Keratinocyte (primary cell): ENCODE results near the gene DCDC1. TPM values are rescaled to one million over a fixed set of nuclear protein-coding genes. Genes with fewer than 3 reads are reported as not detected.

ENCODE experiments used
- DNase-seq: peaks from one replicate; pipeline ENCODE4 v3.0.0-alpha.2; 2011; ENCODE audit warnings: low read depth, missing footprints, low spot score
- FAIRE-seq: peaks from 2 replicates; lab custom pipeline; 2011; peaks lifted over from hg19 to GRCh38; lab: Jason Lieb, UNC
- H2AFZ ChIP-seq: 2 replicates; pipeline ENCODE4 v1.6.0; 2012; ENCODE audit warnings: low read length, control low read depth, inconsistent platforms; ENCODE audit not compliant: control insufficient read depth
- H3K27ac ChIP-seq: 2 replicates; pipeline ENCODE4 v1.5.1; 2011; ENCODE audit warnings: low read length; ENCODE audit not compliant: control insufficient read depth, insufficient read depth
- H3K27me3 ChIP-seq: 3 replicates; pipeline ENCODE4 v1.6.0; 2011; ENCODE audit warnings: low read length; ENCODE audit not compliant: control insufficient read depth, insufficient read depth; ENCODE audit errors: extremely low read depth
- H3K36me3 ChIP-seq, 2 experiments: 2 replicates in 1 of 2; 3 replicates in 1 of 2; pipeline ENCODE4 v1.5.1; 2011; ENCODE audit warnings: low read length in 2 of 2, mild to moderate bottlenecking in 1 of 2; ENCODE audit not compliant: control insufficient read depth in 2 of 2, insufficient read depth in 2 of 2; ENCODE audit errors: extremely low read depth in 1 of 2
- H3K4me1 ChIP-seq: 3 replicates; pipeline ENCODE4 v1.5.1; 2011; ENCODE audit warnings: low read length; ENCODE audit not compliant: control insufficient read depth, insufficient read depth; ENCODE audit errors: extremely low read depth
- H3K4me2 ChIP-seq: 3 replicates; pipeline ENCODE4 v1.6.0; 2011; ENCODE audit warnings: low read depth, low read length; ENCODE audit not compliant: control insufficient read depth, insufficient read depth; ENCODE audit errors: extremely low read depth
- H3K4me3 ChIP-seq, 3 experiments: fragments of 200-600 bp in 1 of 3; sonication (generic) in 1 of 3; 2 replicates in 2 of 3; 3 replicates in 1 of 3; pipeline ENCODE4 v1.5.1; 2011 to 2016; ENCODE audit warnings: low read length in 3 of 3, mild to moderate bottlenecking in 3 of 3, control low read depth in 2 of 3, inconsistent platforms in 1 of 3, low read depth in 1 of 3, mixed read lengths in 1 of 3, mixed run types in 1 of 3, moderate library complexity in 1 of 3; ENCODE audit not compliant: control insufficient read depth in 2 of 3, insufficient read depth in 2 of 3; ENCODE audit errors: extremely low read depth in 1 of 3
- H3K79me2 ChIP-seq: 2 replicates; pipeline ENCODE4 v1.6.0; 2012; ENCODE audit warnings: low read length; ENCODE audit not compliant: control insufficient read depth, insufficient read depth
- H3K9ac ChIP-seq: 3 replicates; pipeline ENCODE4 v1.6.0; 2011; ENCODE audit warnings: low read length; ENCODE audit not compliant: control insufficient read depth, insufficient read depth; ENCODE audit errors: extremely low read depth
- H3K9me1 ChIP-seq: 3 replicates; pipeline ENCODE4 v1.6.0; 2011; ENCODE audit warnings: low read length; ENCODE audit not compliant: control insufficient read depth, insufficient read depth; ENCODE audit errors: extremely low read depth
- H3K9me3 ChIP-seq: 2 replicates; pipeline ENCODE4 v1.5.1; 2012; ENCODE audit warnings: low read depth, low read length; ENCODE audit not compliant: control insufficient read depth
- H4K20me1 ChIP-seq: 3 replicates; pipeline ENCODE4 v1.6.0; 2011; ENCODE audit warnings: low read length; ENCODE audit not compliant: control insufficient read depth, insufficient read depth; ENCODE audit errors: extremely low read depth
- EZH2 ChIP-seq: IDR thresholded peaks from one replicate; pipeline ENCODE4 v1.6.1; 2012; ENCODE audit warnings: inconsistent platforms, mild to moderate bottlenecking, low read length, moderate library complexity
- dilution Hi-C: fragments of 300-500 bp; cut with MboI; formaldehyde crosslinking; loops from one replicate; pipeline ENCODE4 v1.7.0; 2020; ENCODE audit warnings: low sequenced_read_pairs; ENCODE audit not compliant: extremely low pct_ligation_motif_present
- polyA plus RNA-seq, 5 experiments: library from polyadenylated mRNA; depleted of rRNA in 3 of 5; stranded (reverse) in 3 of 5; stranded (forward) in 1 of 5; unstranded in 1 of 5; fragments of >200 nt; gene quantifications; 1 replicate in 1 of 5; 2 replicates in 3 of 5; 3 replicates in 1 of 5; pipeline versions ENCODE4 v1.2.1 to v1.2.3, GENCODE V29; 2011 to 2012; ENCODE audit warnings: missing spikeins in 2 of 5, low read depth in 1 of 5, low replicate concordance in 1 of 5
- TF ChIP-seq, protein P1 (sequence below), 3 experiments: IDR thresholded peaks in 1 of 3; conservative IDR thresholded peaks in 1 of 3; optimal IDR thresholded peaks in 1 of 3; 2 replicates in 2 of 3; 3 replicates in 1 of 3; pipeline versions ENCODE3 to v1.5.1; 2011; ENCODE audit warnings: low read length in 3 of 3, mild to moderate bottlenecking in 3 of 3, moderate library complexity in 2 of 3, control low read depth in 1 of 3, inconsistent platforms in 1 of 3; ENCODE audit not compliant: insufficient read depth in 2 of 3; ENCODE audit errors: extremely low read depth in 1 of 3

Gene DCDC1
- polyA plus RNA-seq, 1 donor (not counting 4 experiments of a cell fraction or from before 2014, with no cell fraction given), result 0.08 TPM

DNA sequence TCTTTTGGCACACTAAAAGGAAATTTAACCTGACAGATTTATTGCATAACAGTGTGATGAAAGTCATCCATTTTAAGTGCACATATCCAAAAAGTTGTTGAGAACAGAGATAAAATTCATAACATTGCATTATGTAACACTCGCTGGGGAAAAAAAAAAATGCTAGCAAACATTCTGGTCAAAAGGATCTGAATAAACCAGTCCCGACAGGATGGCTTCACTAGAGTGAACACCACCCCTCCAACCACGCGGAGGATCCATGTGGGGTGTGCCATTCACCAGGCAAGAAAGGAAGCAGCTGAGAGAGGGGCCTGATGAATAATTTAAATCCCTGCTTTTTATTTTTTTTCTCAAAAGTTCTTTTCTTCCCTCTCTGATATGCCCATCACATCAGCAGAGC lies 258.7 kb downstream of the DCDC1 start:
- no peaks in the 10 kb centered on the region for H3K9me1 ChIP-seq
- H3K4me3 ChIP-seq, result no peak overlapping the region
- H3K9ac ChIP-seq, result no peak overlapping the region
- dilution Hi-C loops, result no loop called here
- no peak for DNase-seq
- no peak for FAIRE-seq
- H3K4me1 ChIP-seq, result no peaks in the 10 kb centered on the region
- no peak overlapping the region for H3K4me2 ChIP-seq
- H3K9me3 ChIP-seq, result no peaks in the 10 kb centered on the region
- TF ChIP-seq, protein P1, sequence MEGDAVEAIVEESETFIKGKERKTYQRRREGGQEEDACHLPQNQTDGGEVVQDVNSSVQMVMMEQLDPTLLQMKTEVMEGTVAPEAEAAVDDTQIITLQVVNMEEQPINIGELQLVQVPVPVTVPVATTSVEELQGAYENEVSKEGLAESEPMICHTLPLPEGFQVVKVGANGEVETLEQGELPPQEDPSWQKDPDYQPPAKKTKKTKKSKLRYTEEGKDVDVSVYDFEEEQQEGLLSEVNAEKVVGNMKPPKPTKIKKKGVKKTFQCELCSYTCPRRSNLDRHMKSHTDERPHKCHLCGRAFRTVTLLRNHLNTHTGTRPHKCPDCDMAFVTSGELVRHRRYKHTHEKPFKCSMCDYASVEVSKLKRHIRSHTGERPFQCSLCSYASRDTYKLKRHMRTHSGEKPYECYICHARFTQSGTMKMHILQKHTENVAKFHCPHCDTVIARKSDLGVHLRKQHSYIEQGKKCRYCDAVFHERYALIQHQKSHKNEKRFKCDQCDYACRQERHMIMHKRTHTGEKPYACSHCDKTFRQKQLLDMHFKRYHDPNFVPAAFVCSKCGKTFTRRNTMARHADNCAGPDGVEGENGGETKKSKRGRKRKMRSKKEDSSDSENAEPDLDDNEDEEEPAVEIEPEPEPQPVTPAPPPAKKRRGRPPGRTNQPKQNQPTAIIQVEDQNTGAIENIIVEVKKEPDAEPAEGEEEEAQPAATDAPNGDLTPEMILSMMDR (optimal IDR thresholded peaks at IDR 0.05 in 1 of 3, IDR thresholded peaks at IDR 0.05 in 1 of 3, conservative IDR thresholded peaks at IDR 0.05 in 1 of 3; ENCODE audit: extremely low read depth in 1 of 3, insufficient read depth in 2 of 3, low read length in 3 of 3), result no peak
- TF ChIP-seq EZH2, result no peak
- H3K27ac ChIP-seq, result no peak overlapping the region
- H2AFZ ChIP-seq, result no peak overlapping the region
- H4K20me1 ChIP-seq, result no peaks in the 10 kb centered on the region
- no peaks in the 10 kb centered on the region for H3K27me3 ChIP-seq
- no peaks in the 10 kb centered on the region for H3K79me2 ChIP-seq
- H3K36me3 ChIP-seq, result no peaks in the 10 kb centered on the region

DNA sequence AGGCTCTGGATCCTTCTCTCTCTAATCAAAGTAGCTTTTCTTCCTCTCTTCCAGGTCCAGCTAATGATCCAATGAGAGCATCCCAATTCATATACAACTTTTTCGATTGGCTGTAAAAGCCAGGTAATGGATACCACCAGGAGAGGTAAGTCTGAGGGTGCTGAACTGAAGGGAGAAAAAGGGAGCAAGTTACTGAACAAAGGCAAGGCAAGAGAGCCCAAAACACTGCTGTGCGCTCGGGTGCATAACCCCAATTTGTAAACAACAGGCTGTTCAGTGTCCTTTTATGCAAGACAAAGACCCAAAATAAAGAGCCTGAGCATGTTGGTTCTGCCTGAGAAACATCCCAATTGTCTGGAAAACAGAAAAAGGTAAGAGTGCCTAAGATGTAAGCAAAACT lies 260.1 kb downstream of the DCDC1 start:
- DNase-seq, result no peak
- H2AFZ ChIP-seq, result no peak overlapping the region
- no peaks in the 10 kb centered on the region for H3K9me1 ChIP-seq
- H3K9ac ChIP-seq, result no peak overlapping the region
- H4K20me1 ChIP-seq, result no peaks in the 10 kb centered on the region
- no peaks in the 10 kb centered on the region for H3K4me1 ChIP-seq
- TF ChIP-seq EZH2, result no peak
- TF ChIP-seq, protein P1 (optimal IDR thresholded peaks at IDR 0.05 in 1 of 3, IDR thresholded peaks at IDR 0.05 in 1 of 3, conservative IDR thresholded peaks at IDR 0.05 in 1 of 3; ENCODE audit: extremely low read depth in 1 of 3, insufficient read depth in 2 of 3, low read length in 3 of 3), result no peak
- H3K4me3 ChIP-seq, result no peak overlapping the region
- H3K27me3 ChIP-seq, result no peaks in the 10 kb centered on the region
- no peaks in the 10 kb centered on the region for H3K79me2 ChIP-seq
- no peak for FAIRE-seq
- dilution Hi-C loops, result no loop called here
- H3K27ac ChIP-seq, result no peak overlapping the region
- H3K4me2 ChIP-seq, result no peak overlapping the region
- H3K36me3 ChIP-seq, result no peaks in the 10 kb centered on the region
- no peaks in the 10 kb centered on the region for H3K9me3 ChIP-seq
